Ishikawa (cell line): ENCODE results near the gene COX5A.

Experiments used
- CEBPB ChIP-seq: IDR thresholded peaks from 2 replicates; pipeline ENCODE4 v1.6.1; 2012
- CREB1 ChIP-seq: IDR thresholded peaks from 2 replicates; pipeline ENCODE4 v1.6.1; 2012; ENCODE audit warnings: low read depth
- EGR1 ChIP-seq: IDR thresholded peaks from 2 replicates; pipeline ENCODE4 v1.6.1; 2012
- EP300 ChIP-seq: IDR thresholded peaks from 2 replicates; pipeline ENCODE4 v1.6.1; 2012; ENCODE audit warnings: borderline replicate concordance
- FOXM1 ChIP-seq: IDR thresholded peaks from 2 replicates; pipeline ENCODE4 v1.6.1; 2012; ENCODE audit warnings: low read depth, borderline replicate concordance
- NFIC ChIP-seq: IDR thresholded peaks from 2 replicates; pipeline ENCODE4 v1.6.1; 2012
- RAD21 ChIP-seq: IDR thresholded peaks from 2 replicates; pipeline ENCODE4 v1.6.1; 2012; ENCODE audit warnings: low read depth
- TAF1 ChIP-seq: IDR thresholded peaks from 2 replicates; pipeline ENCODE4 v1.6.1; 2012; ENCODE audit warnings: low read depth, mild to moderate bottlenecking
- TCF12 ChIP-seq: IDR thresholded peaks from 2 replicates; pipeline ENCODE4 v1.6.1; 2012; ENCODE audit warnings: low read depth
- TEAD4 ChIP-seq: IDR thresholded peaks from 2 replicates; pipeline ENCODE4 v1.6.1; 2012
- USF1 ChIP-seq: IDR thresholded peaks from 2 replicates; pipeline ENCODE4 v1.6.1; 2012
- YY1 ChIP-seq: IDR thresholded peaks from 2 replicates; pipeline ENCODE4 v1.6.1; 2012; ENCODE audit warnings: low read depth
- ZBTB7A ChIP-seq: IDR thresholded peaks from 2 replicates; pipeline ENCODE4 v1.6.1; 2012; ENCODE audit warnings: low read depth
- TF ChIP-seq, protein P1 (sequence below): IDR thresholded peaks from 2 replicates; pipeline ENCODE4 v1.6.1; 2012
- TF ChIP-seq, protein P2 (sequence below): IDR thresholded peaks from 2 replicates; pipeline ENCODE4 v1.6.1; 2012; ENCODE audit warnings: low read depth, mild to moderate bottlenecking

The COX5A gene

GRCh38 chr15:74892931-74893330 lies 44.9 kb downstream of the COX5A start:
- TF ChIP-seq, protein P1, sequence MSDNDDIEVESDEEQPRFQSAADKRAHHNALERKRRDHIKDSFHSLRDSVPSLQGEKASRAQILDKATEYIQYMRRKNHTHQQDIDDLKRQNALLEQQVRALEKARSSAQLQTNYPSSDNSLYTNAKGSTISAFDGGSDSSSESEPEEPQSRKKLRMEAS: no peak
- no peak for TF ChIP-seq EP300
- TF ChIP-seq, protein P2, sequence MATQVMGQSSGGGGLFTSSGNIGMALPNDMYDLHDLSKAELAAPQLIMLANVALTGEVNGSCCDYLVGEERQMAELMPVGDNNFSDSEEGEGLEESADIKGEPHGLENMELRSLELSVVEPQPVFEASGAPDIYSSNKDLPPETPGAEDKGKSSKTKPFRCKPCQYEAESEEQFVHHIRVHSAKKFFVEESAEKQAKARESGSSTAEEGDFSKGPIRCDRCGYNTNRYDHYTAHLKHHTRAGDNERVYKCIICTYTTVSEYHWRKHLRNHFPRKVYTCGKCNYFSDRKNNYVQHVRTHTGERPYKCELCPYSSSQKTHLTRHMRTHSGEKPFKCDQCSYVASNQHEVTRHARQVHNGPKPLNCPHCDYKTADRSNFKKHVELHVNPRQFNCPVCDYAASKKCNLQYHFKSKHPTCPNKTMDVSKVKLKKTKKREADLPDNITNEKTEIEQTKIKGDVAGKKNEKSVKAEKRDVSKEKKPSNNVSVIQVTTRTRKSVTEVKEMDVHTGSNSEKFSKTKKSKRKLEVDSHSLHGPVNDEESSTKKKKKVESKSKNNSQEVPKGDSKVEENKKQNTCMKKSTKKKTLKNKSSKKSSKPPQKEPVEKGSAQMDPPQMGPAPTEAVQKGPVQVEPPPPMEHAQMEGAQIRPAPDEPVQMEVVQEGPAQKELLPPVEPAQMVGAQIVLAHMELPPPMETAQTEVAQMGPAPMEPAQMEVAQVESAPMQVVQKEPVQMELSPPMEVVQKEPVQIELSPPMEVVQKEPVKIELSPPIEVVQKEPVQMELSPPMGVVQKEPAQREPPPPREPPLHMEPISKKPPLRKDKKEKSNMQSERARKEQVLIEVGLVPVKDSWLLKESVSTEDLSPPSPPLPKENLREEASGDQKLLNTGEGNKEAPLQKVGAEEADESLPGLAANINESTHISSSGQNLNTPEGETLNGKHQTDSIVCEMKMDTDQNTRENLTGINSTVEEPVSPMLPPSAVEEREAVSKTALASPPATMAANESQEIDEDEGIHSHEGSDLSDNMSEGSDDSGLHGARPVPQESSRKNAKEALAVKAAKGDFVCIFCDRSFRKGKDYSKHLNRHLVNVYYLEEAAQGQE: no peak
- TF ChIP-seq CEBPB: no peak
- TF ChIP-seq FOXM1: no peak
- no peak for TF ChIP-seq USF1
- TF ChIP-seq YY1: no peak

GRCh38 chr15:74892313-74892712 lies 45.6 kb downstream of the COX5A start:
- TF ChIP-seq CEBPB (no peak), NFIC (peak; percentile 46)

GRCh38 chr15:74891469-74891868 lies 46.4 kb downstream of the COX5A start:
- TF ChIP-seq, protein P1: no peak
- TF ChIP-seq USF1 (no peak), YY1 (no peak), ZBTB7A (no peak), RAD21 (no peak), EP300 (no peak), FOXM1 (no peak), TCF12 (no peak), TEAD4 (no peak), NFIC (no peak), EGR1 (no peak), CEBPB (no peak)
- TF ChIP-seq, protein P2: no peak

- TF ChIP-seq TEAD4: no peak
- no peak for TF ChIP-seq USF1
- TF ChIP-seq, protein P1: no peak
- TF ChIP-seq FOXM1: no peak
- no peak for TF ChIP-seq TAF1
- no peak for TF ChIP-seq TCF12
- no peak for TF ChIP-seq CREB1
- TF ChIP-seq, protein P2: no peak
- no peak for TF ChIP-seq NFIC
- TF ChIP-seq EP300: no peak
- TF ChIP-seq ZBTB7A: no peak
- TF ChIP-seq YY1: no peak
Observed at GRCh38 chr15:74890665-74890960, 47.3 kb downstream of the COX5A start.
